ENCODE data around the gene UNG.
"Not testable (repeated sequence)": the region's sequence is repeated elsewhere in the genome, so short reads cannot be mapped to it uniquely, and the experiment has no call there.

Gene UNG

GRCh38 chr12:109124878-109125648 lies 27.7 kb downstream of the UNG start:
- DNase-seq, result no peak

- no peak for DNase-seq
Measured at GRCh38 chr12:109125791-109126190, 28.4 kb downstream of the UNG start.

- DNase-seq, result no peak
Measured at GRCh38 chr12:109126784-109127183, 29.4 kb downstream of the UNG start.

DNA sequence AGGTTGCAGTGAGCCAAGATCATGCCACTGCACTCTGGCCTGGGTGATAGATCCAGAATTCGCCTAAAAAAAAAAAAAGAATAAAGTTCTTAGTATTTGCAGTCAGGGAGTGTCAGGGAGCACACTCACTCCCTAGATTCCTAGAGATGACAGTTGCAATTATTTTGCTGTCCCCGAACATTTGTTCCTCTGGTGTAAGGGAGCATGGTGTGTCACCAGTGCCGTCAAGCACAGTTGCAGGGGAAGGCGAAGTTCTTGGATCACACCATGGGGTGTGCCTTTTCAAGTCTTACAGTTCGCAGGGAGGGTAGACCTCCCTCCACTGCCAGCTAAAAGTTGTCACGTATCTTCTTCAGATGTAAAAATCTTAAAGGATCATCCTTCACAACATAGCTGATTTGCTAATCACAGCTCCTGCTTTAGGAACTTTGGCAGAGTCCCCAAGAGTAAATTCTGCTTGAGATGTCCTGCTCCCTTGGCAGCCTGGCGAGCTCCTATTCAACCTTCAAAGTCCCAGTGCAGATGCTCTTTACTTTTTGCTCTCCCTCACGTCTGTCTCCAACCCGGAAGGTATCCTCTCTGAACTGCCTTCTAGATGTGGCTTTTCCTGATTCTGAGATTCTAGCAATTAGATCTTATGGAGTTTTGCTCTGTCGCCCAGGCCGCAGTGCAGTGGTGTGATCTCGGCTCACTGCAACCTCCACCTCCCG lies 30.3 kb downstream of the UNG start:
- no peak for DNase-seq

DNA sequence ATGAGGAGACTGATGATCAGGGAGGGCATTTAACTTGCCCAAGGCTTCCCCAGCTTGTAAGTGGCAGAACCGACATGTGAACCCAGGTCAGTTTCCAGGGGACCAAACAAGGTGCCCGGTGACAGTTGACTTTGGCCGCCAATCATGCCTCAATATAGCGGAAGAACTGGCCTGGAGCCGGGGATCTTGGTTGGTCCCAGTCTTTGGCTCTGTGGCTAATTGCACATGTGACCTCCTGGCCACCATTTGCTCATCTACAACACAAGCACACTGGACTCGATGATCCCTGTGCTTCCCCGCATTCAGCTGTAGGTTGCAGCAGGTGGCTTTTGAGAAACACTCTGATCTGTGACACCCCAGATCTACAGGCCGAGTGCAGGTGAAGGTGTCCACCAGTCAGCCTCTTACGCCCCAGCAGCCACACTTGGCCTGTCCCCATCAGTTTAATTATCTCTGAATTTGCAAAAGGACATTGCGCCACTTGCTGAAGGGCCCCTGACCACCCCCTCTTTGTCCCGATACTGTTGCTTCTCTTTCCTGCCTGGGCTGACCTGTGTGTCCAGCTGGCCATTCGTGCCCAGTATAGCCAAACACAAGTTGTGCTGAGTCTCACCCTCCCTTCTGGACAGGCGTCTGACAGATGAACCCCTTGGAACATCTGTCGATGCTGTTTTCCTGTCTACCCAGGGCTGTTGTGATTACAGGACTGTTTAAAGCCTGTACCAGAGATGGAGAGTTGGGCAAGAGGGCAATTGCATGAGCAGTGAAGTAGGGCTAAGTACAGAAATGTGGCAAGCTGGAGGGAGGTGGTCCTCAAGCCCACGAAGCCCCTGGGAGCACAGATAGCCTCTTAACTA lies 33.1 kb downstream of the UNG start:
- no peak for DNase-seq

- DNase-seq, result no peak
Measured at GRCh38 chr12:109131154-109132050, 34.0 kb downstream of the UNG start.

DNA sequence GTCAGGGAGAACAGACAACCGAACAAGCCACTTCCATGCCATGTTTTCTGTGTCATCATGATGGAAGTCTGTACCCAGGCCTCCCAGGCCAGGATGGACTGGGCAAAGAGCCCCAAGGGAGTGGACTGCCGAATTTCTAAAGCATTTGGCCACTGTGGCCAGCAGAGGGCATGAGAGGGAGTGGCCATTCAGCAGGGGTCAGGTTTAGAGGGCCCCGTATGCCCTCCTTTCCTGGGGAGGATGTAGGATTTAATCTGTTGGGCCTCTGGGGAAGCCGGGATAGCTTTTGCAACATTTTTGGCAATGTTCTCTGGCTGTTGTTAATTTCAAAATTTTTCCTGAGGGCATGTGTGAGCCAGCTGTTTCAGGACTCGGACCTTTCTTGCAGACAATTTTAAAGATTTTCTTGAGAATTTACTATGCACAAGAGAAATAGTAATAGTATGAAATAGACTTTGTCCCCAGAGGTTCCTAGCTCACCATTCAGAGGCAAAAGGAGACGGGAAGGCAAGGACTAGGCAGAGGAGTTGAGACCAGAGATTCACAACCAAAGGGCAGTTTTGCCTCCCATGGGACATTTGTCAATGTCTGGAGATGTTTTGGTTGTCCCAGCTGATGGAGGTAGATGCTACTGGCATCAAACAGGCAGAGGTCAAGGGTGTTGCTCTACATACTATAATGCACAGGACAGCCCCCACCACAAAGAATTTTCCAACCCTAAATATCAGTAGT lies 37.0 kb downstream of the UNG start:
- DNase-seq, result no peak

- no peak for DNase-seq
Measured at GRCh38 chr12:109137055-109137454, 39.7 kb downstream of the UNG start.

DNA sequence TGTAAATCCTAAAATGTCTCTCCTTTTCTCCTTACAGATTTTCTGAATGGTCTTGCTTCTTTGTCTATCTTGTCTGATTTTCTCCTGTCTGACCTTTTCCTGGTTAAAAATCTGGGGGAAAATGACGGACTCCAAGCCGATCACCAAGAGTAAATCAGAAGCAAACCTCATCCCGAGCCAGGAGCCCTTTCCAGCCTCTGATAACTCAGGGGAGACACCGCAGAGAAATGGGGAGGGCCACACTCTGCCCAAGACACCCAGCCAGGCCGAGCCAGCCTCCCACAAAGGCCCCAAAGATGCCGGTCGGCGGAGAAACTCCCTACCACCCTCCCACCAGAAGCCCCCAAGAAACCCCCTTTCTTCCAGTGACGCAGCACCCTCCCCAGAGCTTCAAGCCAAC lies 42.0 kb downstream of the UNG start:
- no peak for DNase-seq

DNA sequence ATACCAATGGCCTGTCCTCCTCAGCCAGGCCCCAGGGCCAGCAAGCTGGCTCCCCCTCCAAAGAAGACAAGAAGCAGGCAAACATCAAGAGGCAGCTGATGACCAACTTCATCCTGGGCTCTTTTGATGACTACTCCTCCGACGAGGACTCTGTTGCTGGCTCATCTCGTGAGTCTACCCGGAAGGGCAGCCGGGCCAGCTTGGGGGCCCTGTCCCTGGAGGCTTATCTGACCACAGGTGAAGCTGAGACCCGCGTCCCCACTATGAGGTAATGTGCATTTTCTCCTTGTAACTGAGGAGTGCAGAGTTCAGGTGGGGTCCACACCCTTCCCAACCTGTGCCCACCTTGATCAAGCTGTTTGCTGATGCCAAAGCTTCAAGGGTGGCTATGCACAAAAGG lies 42.4 kb downstream of the UNG start:
- no peak for DNase-seq

DNA sequence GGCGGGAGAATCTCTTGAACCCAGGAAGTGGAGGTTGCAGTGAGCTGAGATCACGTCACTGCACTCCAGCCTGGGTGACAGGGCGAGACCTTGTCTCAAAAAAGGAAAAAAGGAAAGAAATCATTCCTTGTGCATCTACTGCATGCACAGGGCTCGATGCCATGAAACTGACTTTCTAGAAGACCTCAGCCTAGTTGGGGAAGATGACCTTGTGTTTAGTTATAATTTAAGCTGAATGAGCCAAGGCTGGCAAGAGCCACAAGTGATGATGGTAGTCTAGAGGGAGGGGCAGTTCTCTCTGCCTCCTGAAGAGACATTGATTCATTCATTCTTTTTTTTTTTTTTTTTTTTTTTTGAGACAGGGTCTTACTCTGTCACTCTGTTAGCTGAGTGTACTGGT lies 43.2 kb downstream of the UNG start:
- DNase-seq, result no peak

DNA sequence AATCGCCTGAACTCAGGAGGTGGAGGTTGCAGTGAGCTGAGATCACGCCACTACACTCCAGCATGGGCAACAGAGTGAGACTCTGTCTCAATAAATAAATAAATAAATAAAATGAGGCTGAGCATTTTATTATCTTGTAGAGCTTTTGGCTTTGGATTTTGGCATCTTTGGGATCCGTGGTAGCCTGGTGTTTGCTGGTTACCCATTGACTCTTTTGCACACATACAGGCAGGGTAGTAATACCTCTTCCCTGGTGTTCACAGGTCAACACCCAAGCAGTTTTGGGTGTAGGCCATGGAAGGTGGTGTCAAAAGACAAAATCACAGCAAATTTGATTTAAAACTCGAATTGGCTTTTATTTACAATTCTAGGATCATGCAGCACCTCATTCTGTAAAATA lies 46.8 kb downstream of the UNG start:
- DNase-seq, result no peak

DNA sequence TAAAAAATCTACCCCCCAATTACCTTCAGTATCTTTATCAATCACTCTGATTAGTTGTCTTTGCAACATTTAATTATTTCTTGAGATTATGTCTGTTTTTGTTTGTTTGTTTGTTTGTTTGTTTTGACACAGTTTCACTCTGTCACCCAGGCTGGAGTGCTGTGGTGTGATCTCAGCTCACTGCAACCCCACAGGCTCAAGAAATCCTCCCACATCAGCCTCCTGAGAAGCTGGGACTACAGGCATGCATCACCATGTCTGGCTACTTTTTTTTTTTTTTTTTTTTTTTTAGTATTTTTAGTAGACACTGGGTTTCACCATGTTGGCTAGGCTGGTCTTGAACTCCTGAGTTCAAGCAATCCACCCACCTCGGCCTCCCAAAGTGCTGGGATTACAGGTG lies 49.7 kb downstream of the UNG start:
- DNase-seq, result not testable (repeated sequence)

DNA sequence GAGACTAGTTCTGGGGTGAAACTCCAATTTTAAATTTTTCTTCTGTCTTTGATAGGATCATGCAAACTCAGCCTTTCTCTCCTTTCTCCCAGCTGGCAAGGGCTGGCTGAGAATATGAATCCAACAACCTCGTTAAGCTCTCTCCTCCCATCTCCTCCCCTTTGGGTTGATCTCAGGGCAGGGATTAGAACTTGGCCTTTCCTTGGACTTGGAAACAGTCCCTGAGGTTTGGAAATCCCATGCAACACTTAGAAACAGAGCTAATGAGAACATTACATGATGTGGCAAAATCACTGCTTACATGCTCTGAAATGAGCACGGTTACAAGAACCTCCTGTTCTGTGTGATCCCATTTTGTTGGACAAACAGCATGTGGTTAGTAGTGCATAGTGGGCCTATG lies 50.6 kb downstream of the UNG start:
- no peak for DNase-seq

DNA sequence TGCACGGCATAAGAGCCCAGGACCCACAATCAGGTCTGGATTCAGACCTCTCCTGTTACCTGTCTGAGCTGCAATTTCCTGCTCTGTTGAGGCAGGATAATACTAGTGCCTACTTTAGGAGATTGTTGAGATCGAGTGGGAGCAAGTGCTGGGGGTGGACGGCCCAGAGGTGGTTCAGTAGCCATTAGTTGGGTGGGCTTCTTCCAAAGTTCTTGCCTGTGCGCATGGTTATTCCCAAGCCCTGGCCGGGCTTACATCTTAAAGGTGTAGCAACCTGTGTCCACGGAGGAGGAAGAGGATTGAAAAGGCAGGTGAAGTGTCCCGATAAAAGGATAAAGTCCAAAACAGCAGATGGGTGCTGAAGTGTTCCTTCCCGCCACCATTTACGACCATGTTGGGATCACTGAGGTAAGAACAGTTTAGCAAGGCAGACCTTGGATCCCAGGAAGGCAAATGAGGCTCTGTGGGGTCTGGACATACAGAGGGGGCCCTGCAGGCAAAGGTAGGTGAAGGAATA lies 52.8 kb downstream of the UNG start:
- DNase-seq, result no peak

GRCh38 chr12:109151457-109151856 lies 54.1 kb downstream of the UNG start:
- no peak for DNase-seq

- DNase-seq, result no peak
Measured at GRCh38 chr12:109153821-109154441, 56.5 kb downstream of the UNG start.

DNA sequence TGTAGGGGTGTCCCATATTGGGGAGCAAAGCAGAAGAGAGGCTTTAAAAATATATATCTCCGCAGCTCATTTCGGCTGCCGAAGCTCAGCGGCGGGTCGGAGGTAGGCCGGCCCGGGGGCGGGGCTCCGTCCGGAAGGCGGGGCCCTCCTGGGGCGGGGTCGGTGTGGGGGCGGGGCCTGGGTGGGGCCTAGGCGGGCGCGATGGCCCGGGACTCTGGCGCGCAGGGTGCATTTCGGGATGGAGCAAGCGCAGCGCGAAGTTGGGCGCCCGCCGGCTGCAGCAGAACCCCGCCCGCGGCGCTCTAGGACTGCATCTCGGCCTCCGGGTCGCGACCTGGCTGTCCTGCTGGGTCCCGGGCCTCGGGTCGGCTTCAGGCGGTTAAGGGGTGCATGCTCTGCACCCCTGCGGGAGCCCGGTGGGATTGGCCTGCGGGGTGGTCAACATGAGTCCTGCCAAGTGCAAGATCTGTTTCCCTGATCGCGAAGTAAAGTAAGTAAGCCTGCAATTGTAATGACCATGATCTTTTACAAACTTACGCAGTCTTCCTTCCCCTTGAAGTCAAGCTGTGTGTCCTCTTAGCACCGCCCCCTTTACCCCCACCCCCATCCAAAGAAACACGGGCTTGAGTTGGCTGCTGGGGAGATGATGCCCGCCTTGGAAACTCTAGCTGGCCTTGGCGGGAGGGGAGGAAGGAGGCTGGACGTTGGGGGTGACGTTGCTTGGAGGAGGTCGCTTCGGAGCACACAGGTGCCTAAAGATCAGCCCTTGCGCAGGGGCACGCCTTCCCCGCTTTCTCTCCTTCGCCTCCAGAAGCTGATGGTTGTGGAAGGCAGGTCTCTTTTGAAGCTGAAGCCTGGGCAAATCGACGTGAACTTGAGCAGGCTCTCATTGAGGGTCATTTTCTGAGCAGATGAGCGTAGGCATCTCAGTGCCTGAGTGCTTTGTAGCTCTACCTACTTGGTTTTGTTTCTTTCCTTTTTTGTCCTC lies 57.3 kb downstream of the UNG start:
- peak; percentile 84 for DNase-seq

DNA sequence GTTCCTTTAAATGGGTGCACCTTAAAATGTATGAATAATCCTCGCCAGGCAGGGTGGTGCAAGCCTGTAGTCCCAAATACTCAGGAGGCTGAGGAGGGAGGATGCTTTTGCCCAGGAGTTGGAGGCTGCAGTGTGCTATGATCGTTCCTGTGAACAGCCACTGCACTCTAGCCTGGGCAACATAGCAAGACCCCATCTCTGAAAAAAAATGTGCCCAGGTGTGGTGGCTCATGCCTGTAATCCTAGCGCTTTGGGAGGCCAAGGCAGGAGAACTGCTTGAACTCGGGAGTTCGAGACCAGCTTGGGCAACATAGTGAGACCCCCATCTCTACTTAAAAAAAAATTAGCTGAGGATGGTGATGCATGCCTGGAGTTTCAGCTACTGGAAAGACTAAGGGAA lies 58.6 kb downstream of the UNG start:
- DNase-seq, result no peak

GRCh38 chr12:109156586-109156985 lies 59.2 kb downstream of the UNG start:
- DNase-seq, result no peak

Data from activated CD4-positive, alpha-beta T cell treated with anti-CD3 and anti-CD28 coated beads, Interleukin-2, amount 50 U/mL, for 16 hours (primary cell).